GM20000 (cell line): ENCODE data around the gene UBAC2.

Source experiments
- DNase-seq: peaks from one replicate; pipeline ENCODE4 v3.0.0; 2012; ENCODE audit warnings: low spot score
- TF ChIP-seq, protein P1 (sequence below): IDR thresholded peaks from 2 replicates; pipeline ENCODE4 v1.5.1; 2012; ENCODE audit warnings: mild to moderate bottlenecking, control low read depth; ENCODE audit errors: extremely low read depth, missing control alignments

Gene UBAC2

DNA sequence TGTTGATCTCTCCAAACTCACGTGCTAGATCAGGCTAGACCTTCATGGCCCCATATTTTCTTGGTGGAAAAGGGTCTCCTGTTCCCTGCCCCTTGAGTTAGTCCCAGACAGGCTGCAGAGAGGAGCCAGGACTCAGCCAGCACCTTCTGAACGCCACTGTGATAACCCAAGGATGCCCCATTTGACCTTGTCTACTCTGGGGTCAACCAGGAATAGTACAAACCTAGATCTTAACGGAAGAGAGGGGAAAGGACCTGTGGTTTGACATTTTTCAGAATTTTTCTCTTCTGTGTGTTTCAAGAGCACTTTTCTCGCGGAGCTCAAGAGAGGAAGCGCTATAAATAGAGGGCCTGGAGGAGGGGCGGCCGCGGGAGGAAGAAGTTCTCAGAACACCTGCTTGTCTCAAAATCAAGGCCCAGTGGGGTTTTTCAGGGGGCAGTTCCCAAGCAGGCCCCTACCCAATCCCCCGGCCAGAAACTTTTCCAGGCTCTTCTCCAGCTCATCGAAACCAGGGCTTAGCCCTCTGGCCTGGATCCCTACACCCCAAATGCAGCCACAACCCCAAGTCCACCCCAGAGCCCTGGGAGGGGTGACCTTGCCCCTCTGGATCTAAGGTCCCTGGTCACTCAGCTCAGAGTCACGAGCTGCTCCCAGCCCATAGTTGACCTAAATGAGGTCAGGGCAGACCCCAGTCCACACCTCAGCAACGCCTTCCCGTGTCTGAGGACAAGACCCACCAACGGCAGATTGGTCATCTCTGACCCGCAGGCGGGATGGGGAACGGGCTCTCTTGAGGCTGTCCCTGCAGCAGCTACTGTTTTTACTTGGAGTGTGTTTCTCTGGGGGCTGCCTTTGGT, 225.1 kb downstream of the UBAC2 start:
- peak; percentile 51 for DNase-seq
- TF ChIP-seq, protein P1, sequence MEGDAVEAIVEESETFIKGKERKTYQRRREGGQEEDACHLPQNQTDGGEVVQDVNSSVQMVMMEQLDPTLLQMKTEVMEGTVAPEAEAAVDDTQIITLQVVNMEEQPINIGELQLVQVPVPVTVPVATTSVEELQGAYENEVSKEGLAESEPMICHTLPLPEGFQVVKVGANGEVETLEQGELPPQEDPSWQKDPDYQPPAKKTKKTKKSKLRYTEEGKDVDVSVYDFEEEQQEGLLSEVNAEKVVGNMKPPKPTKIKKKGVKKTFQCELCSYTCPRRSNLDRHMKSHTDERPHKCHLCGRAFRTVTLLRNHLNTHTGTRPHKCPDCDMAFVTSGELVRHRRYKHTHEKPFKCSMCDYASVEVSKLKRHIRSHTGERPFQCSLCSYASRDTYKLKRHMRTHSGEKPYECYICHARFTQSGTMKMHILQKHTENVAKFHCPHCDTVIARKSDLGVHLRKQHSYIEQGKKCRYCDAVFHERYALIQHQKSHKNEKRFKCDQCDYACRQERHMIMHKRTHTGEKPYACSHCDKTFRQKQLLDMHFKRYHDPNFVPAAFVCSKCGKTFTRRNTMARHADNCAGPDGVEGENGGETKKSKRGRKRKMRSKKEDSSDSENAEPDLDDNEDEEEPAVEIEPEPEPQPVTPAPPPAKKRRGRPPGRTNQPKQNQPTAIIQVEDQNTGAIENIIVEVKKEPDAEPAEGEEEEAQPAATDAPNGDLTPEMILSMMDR = no peak

DNA sequence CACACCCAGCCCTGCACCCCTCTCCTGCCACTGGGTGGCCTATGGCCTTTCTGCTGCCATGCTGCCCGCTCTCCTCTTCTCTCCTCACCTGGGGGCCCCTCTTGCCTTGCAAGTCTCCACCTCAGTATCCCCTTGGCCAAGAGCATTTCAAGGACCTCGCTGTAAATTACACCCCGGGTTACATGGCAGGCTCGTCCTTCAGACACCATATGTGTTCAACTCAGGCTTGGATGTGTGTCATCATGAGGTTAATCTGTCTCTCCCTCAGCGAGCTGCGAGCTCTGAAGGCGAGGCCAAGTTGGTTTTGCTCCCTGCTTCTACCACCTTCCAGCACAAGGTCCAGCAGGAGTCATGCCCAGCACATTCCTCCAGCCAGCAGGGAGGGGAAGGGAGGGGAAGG, 225.8 kb downstream of the UBAC2 start:
- TF ChIP-seq, protein P1 = no peak
- DNase-seq = no peak

DNA sequence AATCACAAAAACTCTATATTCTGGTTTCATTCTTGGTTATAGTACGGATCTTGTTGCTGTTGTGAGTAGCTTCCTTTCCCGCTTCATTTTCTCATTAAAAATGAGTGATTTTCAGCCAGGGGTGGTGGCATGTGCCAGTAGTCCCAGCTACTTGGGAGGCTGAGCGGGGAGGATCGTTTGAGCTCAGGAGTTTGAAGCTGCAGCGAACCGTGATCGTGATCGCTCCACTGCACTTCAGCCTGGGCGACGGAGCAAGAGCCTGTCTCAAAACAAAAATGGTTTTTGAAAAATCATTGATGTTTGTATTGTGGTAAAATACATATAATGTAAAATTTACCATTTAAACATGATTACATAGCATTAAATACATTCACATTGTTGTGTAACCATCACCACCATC, 229.0 kb downstream of the UBAC2 start:
- no peak for DNase-seq
- TF ChIP-seq, protein P1 = no peak

DNA sequence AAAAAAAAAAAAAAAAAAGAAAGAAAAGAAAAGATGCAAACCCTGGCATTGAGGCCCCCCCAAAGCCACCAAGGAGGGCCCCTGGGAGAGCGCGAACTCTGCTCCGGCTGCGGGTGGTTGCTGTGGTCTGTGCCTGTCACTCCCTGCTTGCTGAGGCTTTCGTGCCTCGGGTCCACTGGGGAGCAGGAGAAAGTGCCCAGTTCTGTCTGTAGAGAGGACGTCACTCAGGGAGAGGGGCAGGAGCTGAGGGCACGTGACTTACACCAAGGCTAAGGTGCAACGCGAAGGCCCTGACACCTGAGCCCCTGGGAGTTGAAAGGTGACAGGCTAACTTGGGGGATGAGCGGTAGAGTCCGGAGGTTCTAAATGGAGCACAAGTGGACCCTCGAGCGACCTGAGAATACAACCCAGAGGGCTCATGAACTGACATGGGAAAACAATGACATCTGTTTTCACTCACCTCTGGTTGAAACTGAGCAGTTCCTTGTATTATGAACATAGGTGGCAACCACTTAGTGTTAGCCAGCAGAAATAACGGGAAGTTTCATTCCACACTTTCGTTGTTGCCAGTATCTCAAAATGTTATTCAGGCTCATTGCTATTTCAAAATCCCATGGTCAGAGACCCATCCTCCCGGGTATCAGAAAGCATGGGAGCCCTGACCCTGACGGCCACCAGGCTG, 231.4 kb downstream of the UBAC2 start:
- DNase-seq = no peak
- TF ChIP-seq, protein P1 = no peak

DNA sequence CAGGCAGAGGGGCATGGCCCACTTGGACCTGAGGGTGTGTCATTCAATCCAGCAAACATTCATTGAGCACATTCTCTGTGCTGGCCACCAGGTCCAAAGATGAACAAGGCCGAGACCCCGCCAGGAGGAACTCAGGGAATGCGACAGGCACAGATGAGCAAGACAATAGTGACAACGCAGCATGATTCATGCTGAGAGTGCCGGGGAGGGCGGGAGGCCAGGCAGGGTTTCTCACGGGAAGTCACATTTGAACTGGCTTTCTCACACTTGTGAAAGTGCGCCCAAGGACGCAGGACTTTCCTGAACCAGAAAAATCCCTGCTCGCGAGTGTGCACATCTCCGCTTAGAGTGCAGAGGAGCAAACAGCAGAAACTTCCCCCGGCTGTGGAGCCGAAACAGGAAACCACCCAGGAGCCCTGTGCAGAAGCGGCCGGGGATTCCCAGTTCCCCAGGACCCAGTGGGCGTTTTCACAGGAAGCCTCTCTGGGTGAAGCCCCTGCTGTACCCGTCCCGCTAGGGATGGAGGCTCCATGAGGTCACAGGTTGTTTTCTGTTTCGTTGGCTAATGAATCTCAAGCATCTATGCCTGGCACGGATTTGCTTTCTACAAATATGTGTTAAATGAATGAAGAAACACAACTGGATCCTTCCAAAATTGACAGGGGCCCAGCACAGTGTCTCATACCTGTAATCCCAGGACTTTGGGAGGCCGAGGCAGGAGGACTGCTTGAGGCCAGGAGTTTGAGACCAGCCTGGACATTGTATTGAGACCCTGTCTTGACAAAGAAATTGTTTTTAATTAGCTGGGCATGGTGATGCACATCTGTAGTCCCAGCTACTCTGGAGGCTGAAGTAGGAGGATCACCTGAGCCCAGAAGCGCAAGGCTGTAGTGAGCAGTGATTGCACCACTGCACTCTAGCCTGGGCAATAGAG, 232.2 kb downstream of the UBAC2 start:
- TF ChIP-seq, protein P1 = no peak
- DNase-seq = peak; percentile 71

DNA sequence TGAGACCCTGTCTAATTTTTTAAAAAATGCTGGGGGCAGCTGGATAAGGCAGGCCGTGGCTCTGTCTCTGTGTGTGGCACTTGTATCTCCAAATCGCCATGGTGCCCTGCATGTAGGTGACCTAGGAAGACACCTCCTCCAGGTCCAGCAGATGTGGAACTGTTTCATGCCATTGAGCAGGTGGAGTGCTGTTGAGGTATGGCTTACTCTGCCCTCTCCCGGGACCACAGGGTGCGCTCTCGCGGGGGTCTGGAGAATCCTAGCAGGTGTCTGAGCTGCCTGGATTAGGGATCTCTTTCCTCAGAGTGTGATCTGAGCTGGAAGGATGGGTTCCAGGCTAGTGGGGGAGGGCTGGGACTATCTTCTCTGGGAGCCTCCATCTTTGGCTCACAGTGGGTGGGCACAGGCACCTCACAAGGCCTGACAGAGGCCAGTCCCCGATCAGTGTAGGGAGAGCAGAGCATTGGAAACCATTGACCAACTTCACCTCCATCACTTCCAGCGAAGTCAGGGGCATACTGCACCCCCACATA, 233.0 kb downstream of the UBAC2 start:
- DNase-seq = no peak
- TF ChIP-seq, protein P1 = no peak
